Measurements from ENCODE around the gene CD8B.
"Not testable (repeated sequence)": the region's sequence is repeated elsewhere in the genome, so short reads cannot be mapped to it uniquely, and the experiment has no call there.

The CD8B gene

GRCh38 chr2:86835548-86835889 is 26.2 kb downstream of the CD8B start:
- not testable (repeated sequence) for H3K27me3 ChIP-seq (ENCODE audit: control insufficient read depth in 1 of 2, insufficient read depth in 2 of 2, low read length in 2 of 2); H3K9ac ChIP-seq (ENCODE audit: low read length in 2 of 2); H3K36me3 ChIP-seq (ENCODE audit: control insufficient read depth in 2 of 2, insufficient read depth in 2 of 2, low read length in 2 of 2); H3K27ac ChIP-seq (ENCODE audit: low read length); H3K4me1 ChIP-seq (ENCODE audit: control insufficient read depth, insufficient read depth, low read length); H3K9me3 ChIP-seq (ENCODE audit: control insufficient read depth in 2 of 2, low read length in 2 of 2); H3K4me3 ChIP-seq (ENCODE audit: low read length in 2 of 2)

DNA sequence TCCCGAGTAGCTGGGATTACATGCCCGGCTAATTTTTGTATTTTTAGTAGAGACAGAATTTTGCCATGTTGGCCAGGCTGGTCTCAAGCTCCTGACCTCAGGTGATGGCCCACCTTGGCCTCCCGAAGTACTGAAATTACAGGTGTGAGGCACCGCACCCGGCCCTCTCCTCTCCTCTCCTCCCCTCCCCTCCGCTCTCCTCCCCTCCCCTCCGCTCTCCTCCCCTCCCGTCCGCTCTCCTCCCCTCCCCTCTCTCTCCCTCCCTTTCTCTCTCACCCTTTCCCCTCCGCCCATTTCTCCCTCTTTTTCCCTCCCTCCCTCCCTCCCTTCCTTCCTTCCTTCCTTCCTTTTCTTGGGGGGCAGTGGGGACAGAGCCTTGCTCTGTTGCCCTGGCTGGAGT is 28.4 kb downstream of the CD8B start:
- no peak overlapping the region for H3K27ac ChIP-seq (ENCODE audit: low read length)
- H3K4me3 ChIP-seq (ENCODE audit: low read length in 2 of 2), result no peak overlapping the region
- no peak overlapping the region for H3K9ac ChIP-seq (ENCODE audit: low read length in 2 of 2)
- no peaks in the 10 kb centered on the region for H3K9me3 ChIP-seq (ENCODE audit: control insufficient read depth in 2 of 2, low read length in 2 of 2)
- H3K36me3 ChIP-seq (ENCODE audit: control insufficient read depth in 2 of 2, insufficient read depth in 2 of 2, low read length in 2 of 2), result no peaks in the 10 kb centered on the region
- H3K27me3 ChIP-seq (ENCODE audit: control insufficient read depth in 1 of 2, insufficient read depth in 2 of 2, low read length in 2 of 2), result no peaks in the 10 kb centered on the region
- no peaks in the 10 kb centered on the region for H3K4me1 ChIP-seq (ENCODE audit: control insufficient read depth, insufficient read depth, low read length)

DNA sequence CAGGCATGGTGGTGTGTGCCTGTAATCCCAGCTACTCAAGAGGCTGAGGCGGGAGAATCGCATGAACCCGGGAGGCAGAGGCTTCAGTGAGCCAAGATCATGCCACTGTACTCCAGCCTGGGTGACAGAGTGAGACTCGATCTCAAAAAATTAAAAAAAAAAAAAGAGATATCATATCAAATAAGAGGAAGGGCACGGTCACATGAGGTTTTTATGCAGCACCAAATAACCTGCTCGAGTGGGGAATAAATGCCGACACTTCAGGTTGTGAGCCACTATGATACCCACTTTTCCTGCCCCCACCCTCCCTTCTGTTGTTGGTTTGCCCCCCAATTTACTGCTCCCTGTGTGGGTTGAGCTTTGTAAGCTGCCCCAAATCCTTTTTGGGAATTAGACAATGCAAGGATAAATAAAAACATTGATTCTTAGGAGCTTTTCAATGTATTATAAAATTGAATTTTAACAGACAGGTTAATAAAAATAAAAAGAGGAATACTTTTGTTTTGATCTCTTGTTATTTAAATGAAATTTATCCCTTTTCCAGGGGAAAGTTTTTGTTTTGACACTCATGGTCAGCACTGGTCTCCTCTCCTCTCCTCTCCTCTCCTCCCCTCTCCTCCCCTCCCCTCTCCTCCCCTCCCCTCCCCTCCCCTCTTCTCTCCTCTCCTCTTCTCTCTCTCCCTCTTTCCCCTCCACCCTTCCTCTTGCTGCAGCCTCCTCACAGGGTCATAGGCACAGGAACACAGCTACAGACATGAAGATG is 29.2 kb downstream of the CD8B start:
- H3K4me1 ChIP-seq (ENCODE audit: control insufficient read depth, insufficient read depth, low read length), result no peaks in the 10 kb centered on the region
- no peaks in the 10 kb centered on the region for H3K36me3 ChIP-seq (ENCODE audit: control insufficient read depth in 2 of 2, insufficient read depth in 2 of 2, low read length in 2 of 2)
- no peak overlapping the region for H3K9ac ChIP-seq (ENCODE audit: low read length in 2 of 2)
- no peaks in the 10 kb centered on the region for H3K27me3 ChIP-seq (ENCODE audit: control insufficient read depth in 1 of 2, insufficient read depth in 2 of 2, low read length in 2 of 2)
- no peak overlapping the region for H3K27ac ChIP-seq (ENCODE audit: low read length)
- no peak overlapping the region for H3K4me3 ChIP-seq (ENCODE audit: low read length in 2 of 2)
- H3K9me3 ChIP-seq (ENCODE audit: control insufficient read depth in 2 of 2, low read length in 2 of 2), result no peaks in the 10 kb centered on the region

GRCh38 chr2:86831537-86831936 is 30.1 kb downstream of the CD8B start:
- H3K27ac ChIP-seq (ENCODE audit: low read length), result no peak overlapping the region
- no peak overlapping the region for H3K4me3 ChIP-seq (ENCODE audit: low read length in 2 of 2)
- H3K4me1 ChIP-seq (ENCODE audit: control insufficient read depth, insufficient read depth, low read length), result no peaks in the 10 kb centered on the region
- no peak overlapping the region for H3K9ac ChIP-seq (ENCODE audit: low read length in 2 of 2)
- H3K36me3 ChIP-seq (ENCODE audit: control insufficient read depth in 2 of 2, insufficient read depth in 2 of 2, low read length in 2 of 2), result no peaks in the 10 kb centered on the region
- H3K27me3 ChIP-seq (ENCODE audit: control insufficient read depth in 1 of 2, insufficient read depth in 2 of 2, low read length in 2 of 2), result no peaks in the 10 kb centered on the region
- no peaks in the 10 kb centered on the region for H3K9me3 ChIP-seq (ENCODE audit: control insufficient read depth in 2 of 2, low read length in 2 of 2)

GRCh38 chr2:86826951-86827350 is 34.7 kb downstream of the CD8B start:
- H3K9ac ChIP-seq (ENCODE audit: low read length in 2 of 2), result no peak overlapping the region
- H3K4me1 ChIP-seq (ENCODE audit: control insufficient read depth, insufficient read depth, low read length), result no peaks in the 10 kb centered on the region
- H3K36me3 ChIP-seq (ENCODE audit: control insufficient read depth in 2 of 2, insufficient read depth in 2 of 2, low read length in 2 of 2), result no peaks in the 10 kb centered on the region
- peaks cover 2 to 7% of the 10 kb centered on the region in 2 donors for H3K9me3 ChIP-seq (ENCODE audit: control insufficient read depth in 2 of 2, low read length in 2 of 2)
- no peaks in the 10 kb centered on the region for H3K27me3 ChIP-seq (ENCODE audit: control insufficient read depth in 1 of 2, insufficient read depth in 2 of 2, low read length in 2 of 2)
- no peak overlapping the region for H3K27ac ChIP-seq (ENCODE audit: low read length)
- no peak overlapping the region for H3K4me3 ChIP-seq (ENCODE audit: low read length in 2 of 2)

- H3K4me3 ChIP-seq (ENCODE audit: low read length in 2 of 2), result no peak overlapping the region
- H3K36me3 ChIP-seq (ENCODE audit: control insufficient read depth in 2 of 2, insufficient read depth in 2 of 2, low read length in 2 of 2), result no peaks in the 10 kb centered on the region
- H3K27ac ChIP-seq (ENCODE audit: low read length), result no peak overlapping the region
- no peaks in the 10 kb centered on the region for H3K27me3 ChIP-seq (ENCODE audit: control insufficient read depth in 1 of 2, insufficient read depth in 2 of 2, low read length in 2 of 2)
- H3K9me3 ChIP-seq (ENCODE audit: control insufficient read depth in 2 of 2, low read length in 2 of 2), result peaks cover 2 to 7% of the 10 kb centered on the region in 2 donors
- H3K4me1 ChIP-seq (ENCODE audit: control insufficient read depth, insufficient read depth, low read length), result no peaks in the 10 kb centered on the region
- no peak overlapping the region for H3K9ac ChIP-seq (ENCODE audit: low read length in 2 of 2)
Measured at GRCh38 chr2:86825693-86826381, 35.8 kb downstream of the CD8B start.

- H3K27me3 ChIP-seq (ENCODE audit: control insufficient read depth in 1 of 2, insufficient read depth in 2 of 2, low read length in 2 of 2), result no peaks in the 10 kb centered on the region
- H3K27ac ChIP-seq (ENCODE audit: low read length), result no peak overlapping the region
- no peak overlapping the region for H3K9ac ChIP-seq (ENCODE audit: low read length in 2 of 2)
- no peak overlapping the region for H3K4me3 ChIP-seq (ENCODE audit: low read length in 2 of 2)
- no peaks in the 10 kb centered on the region for H3K36me3 ChIP-seq (ENCODE audit: control insufficient read depth in 2 of 2, insufficient read depth in 2 of 2, low read length in 2 of 2)
- no peaks in the 10 kb centered on the region for H3K4me1 ChIP-seq (ENCODE audit: control insufficient read depth, insufficient read depth, low read length)
- H3K9me3 ChIP-seq (ENCODE audit: control insufficient read depth in 2 of 2, low read length in 2 of 2), result peaks cover 2 to 7% of the 10 kb centered on the region in 2 donors
Measured at GRCh38 chr2:86825036-86825692, 36.5 kb downstream of the CD8B start.

GRCh38 chr2:86822668-86823345 is 38.9 kb downstream of the CD8B start:
- no peaks in the 10 kb centered on the region for H3K4me1 ChIP-seq (ENCODE audit: control insufficient read depth, insufficient read depth, low read length)
- no peak overlapping the region for H3K9ac ChIP-seq (ENCODE audit: low read length in 2 of 2)
- no peak overlapping the region for H3K27ac ChIP-seq (ENCODE audit: low read length)
- H3K27me3 ChIP-seq (ENCODE audit: control insufficient read depth in 1 of 2, insufficient read depth in 2 of 2, low read length in 2 of 2), result no peaks in the 10 kb centered on the region
- peaks cover 2 to 7% of the 10 kb centered on the region in 2 donors for H3K9me3 ChIP-seq (ENCODE audit: control insufficient read depth in 2 of 2, low read length in 2 of 2)
- no peaks in the 10 kb centered on the region for H3K36me3 ChIP-seq (ENCODE audit: control insufficient read depth in 2 of 2, insufficient read depth in 2 of 2, low read length in 2 of 2)
- no peak overlapping the region for H3K4me3 ChIP-seq (ENCODE audit: low read length in 2 of 2)

DNA sequence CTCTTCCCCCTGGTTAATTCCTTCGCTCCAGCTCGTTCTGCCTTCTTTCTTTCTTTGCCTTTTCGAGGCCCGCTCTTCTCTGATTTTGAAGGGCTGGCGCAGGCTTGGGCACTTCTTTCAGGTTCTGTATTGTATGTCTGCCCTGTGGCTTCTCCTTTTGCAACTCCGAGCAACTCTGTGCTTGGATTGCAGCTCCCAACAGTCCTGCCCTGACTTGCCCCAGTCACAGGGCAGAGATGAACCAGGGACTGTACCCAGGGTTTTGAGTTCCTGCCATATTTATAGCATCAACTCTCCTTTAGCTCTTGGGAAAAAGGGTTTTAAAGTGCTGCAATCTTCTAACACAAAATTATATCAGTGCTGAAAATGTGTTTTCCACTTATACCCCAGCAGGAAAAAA is 39.8 kb downstream of the CD8B start:
- H3K9me3 ChIP-seq (ENCODE audit: control insufficient read depth in 2 of 2, low read length in 2 of 2), result peaks cover 2 to 7% of the 10 kb centered on the region in 2 donors
- no peak overlapping the region for H3K4me3 ChIP-seq (ENCODE audit: low read length in 2 of 2)
- no peak overlapping the region for H3K9ac ChIP-seq (ENCODE audit: low read length in 2 of 2)
- no peaks in the 10 kb centered on the region for H3K36me3 ChIP-seq (ENCODE audit: control insufficient read depth in 2 of 2, insufficient read depth in 2 of 2, low read length in 2 of 2)
- no peaks in the 10 kb centered on the region for H3K4me1 ChIP-seq (ENCODE audit: control insufficient read depth, insufficient read depth, low read length)
- no peaks in the 10 kb centered on the region for H3K27me3 ChIP-seq (ENCODE audit: control insufficient read depth in 1 of 2, insufficient read depth in 2 of 2, low read length in 2 of 2)
- H3K27ac ChIP-seq (ENCODE audit: low read length), result no peak overlapping the region

DNA sequence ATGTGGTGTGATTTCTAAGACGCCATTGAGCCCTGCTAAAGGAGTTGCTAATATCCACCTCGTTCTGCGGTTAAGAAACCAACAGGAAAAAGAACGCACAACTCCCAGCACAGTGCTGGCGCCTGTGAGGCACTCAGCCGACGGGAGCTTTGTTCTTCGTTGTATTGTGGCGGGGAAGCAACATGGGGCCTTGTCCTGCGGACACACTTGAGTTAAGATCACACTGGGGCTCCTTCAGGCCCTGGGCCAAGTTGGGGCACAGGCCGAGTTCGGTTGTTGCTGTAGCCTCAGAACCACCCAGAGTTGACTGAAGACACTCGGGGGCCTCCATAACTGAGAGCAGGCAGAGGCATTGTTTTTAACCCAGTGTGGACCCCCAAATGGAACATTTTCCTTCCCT is 40.4 kb downstream of the CD8B start:
- H3K9me3 ChIP-seq (ENCODE audit: control insufficient read depth in 2 of 2, low read length in 2 of 2), result peaks cover 2 to 7% of the 10 kb centered on the region in 2 donors
- H3K4me1 ChIP-seq (ENCODE audit: control insufficient read depth, insufficient read depth, low read length), result no peaks in the 10 kb centered on the region
- H3K4me3 ChIP-seq (ENCODE audit: low read length in 2 of 2), result no peak overlapping the region
- no peaks in the 10 kb centered on the region for H3K36me3 ChIP-seq (ENCODE audit: control insufficient read depth in 2 of 2, insufficient read depth in 2 of 2, low read length in 2 of 2)
- H3K27ac ChIP-seq (ENCODE audit: low read length), result no peak overlapping the region
- H3K9ac ChIP-seq (ENCODE audit: low read length in 2 of 2), result no peak overlapping the region
- H3K27me3 ChIP-seq (ENCODE audit: control insufficient read depth in 1 of 2, insufficient read depth in 2 of 2, low read length in 2 of 2), result no peaks in the 10 kb centered on the region

Data from stomach smooth muscle (tissue), 2 donors.